DMS153 treated with DMSO at 0.1 percent for 48 hours (cell line): ENCODE measurements around the gene FAM204A.

Experiments
- DNase-seq: peaks from one replicate; lab custom pipeline; 2025; ENCODE audit not compliant: unreplicated experiment; lab: John Stamatoyannopoulos, UW

Gene FAM204A

GRCh38 chr10:118341791-118342637 is at the start of gene FAM204A:
Gene FAM204A, minus strand, starts transcription at chr10:118342324. Its CDS starts 5,909 bp downstream, at chr10:118336415.
- DNase-seq, result peak; percentile 72

- no peak for DNase-seq
Measured at GRCh38 chr10:118383699-118384098, 41.6 kb upstream of the FAM204A start.

- DNase-seq, result no peak
Measured at GRCh38 chr10:118383063-118383689, 41.1 kb upstream of the FAM204A start.

GRCh38 chr10:118374404-118374803 is 32.3 kb upstream of the FAM204A start:
- no peak for DNase-seq

GRCh38 chr10:118373786-118374185 is 31.7 kb upstream of the FAM204A start:
- DNase-seq, result no peak

- no peak for DNase-seq
Measured at GRCh38 chr10:118370499-118370898, 28.4 kb upstream of the FAM204A start.

GRCh38 chr10:118369641-118370205 is 27.6 kb upstream of the FAM204A start:
- peak; percentile 95 for DNase-seq

GRCh38 chr10:118365702-118366101 is 23.6 kb upstream of the FAM204A start:
- DNase-seq, result no peak

GRCh38 chr10:118362103-118362502 is 20.0 kb upstream of the FAM204A start:
- DNase-seq, result no peak

GRCh38 chr10:118358327-118358726 is 16.2 kb upstream of the FAM204A start:
- DNase-seq, result no peak

GRCh38 chr10:118357841-118358240 is 15.7 kb upstream of the FAM204A start:
- DNase-seq, result no peak

- DNase-seq, result peak; percentile 24
Measured at GRCh38 chr10:118356628-118357027, 14.5 kb upstream of the FAM204A start.

GRCh38 chr10:118355234-118355633 is 13.1 kb upstream of the FAM204A start:
- DNase-seq, result no peak

- no peak for DNase-seq
Measured at GRCh38 chr10:118349235-118349634, 7.1 kb upstream of the FAM204A start.

GRCh38 chr10:118343549-118343948 is 1.4 kb upstream of the FAM204A start:
- no peak for DNase-seq

GRCh38 chr10:118343115-118343514 is 991 bp upstream of the FAM204A start:
- no peak for DNase-seq

GRCh38 chr10:118342638-118343020 is 505 bp upstream of the FAM204A start:
- no peak for DNase-seq

- DNase-seq, result no peak
Measured at GRCh38 chr10:118340486-118340885, 1.6 kb downstream of the FAM204A start.

- DNase-seq, result no peak
Measured at GRCh38 chr10:118339111-118339510, 3.0 kb downstream of the FAM204A start.

- DNase-seq, result no peak
Measured at GRCh38 chr10:118337356-118337755, 4.8 kb downstream of the FAM204A start.

GRCh38 chr10:118333871-118334270 is 8.3 kb downstream of the FAM204A start:
- no peak for DNase-seq
